CD14-positive monocyte (primary cell): Measurements from ENCODE around the gene CLDN20. TPM values are rescaled to one million over a fixed set of nuclear protein-coding genes. Genes with fewer than 3 reads are reported as not detected.

Experiments used
- DNase-seq, 3 donors: peaks; one replicate each; pipeline ENCODE4 v3.0.0-alpha.2; 2011 to 2022
- H2AFZ ChIP-seq: 2 replicates; pipeline ENCODE4 v1.6.0; 2012; ENCODE audit warnings: mild to moderate bottlenecking, low read depth, low read length, inconsistent platforms; ENCODE audit not compliant: insufficient read depth, poor library complexity, severe bottlenecking
- H3K27ac ChIP-seq, 2 donors: 1 replicate in 1 of 2; 2 replicates in 1 of 2; pipeline ENCODE4 v1.5.1; 2012 to 2013; ENCODE audit warnings: low read length in 2 of 2, control low read depth in 1 of 2, inconsistent platforms in 1 of 2, low read depth in 1 of 2, mild to moderate bottlenecking in 1 of 2
- H3K27me3 ChIP-seq, 2 donors: one replicate each; pipeline versions ENCODE4 v1.6.0 to v1.6.1; 2011 to 2013; ENCODE audit warnings: low read length in 2 of 2; ENCODE audit not compliant: control insufficient read depth in 2 of 2, insufficient read depth in 2 of 2
- H3K36me3 ChIP-seq, 2 donors: replicated peaks in 1 of 2; 1 replicate in 1 of 2; 2 replicates in 1 of 2; pipeline versions ENCODE4 v1.5.1 to v1.6.1; 2012 to 2013; ENCODE audit warnings: low read length in 2 of 2, control low read depth in 1 of 2, inconsistent platforms in 1 of 2, mild to moderate bottlenecking in 1 of 2; ENCODE audit not compliant: insufficient read depth in 2 of 2, control insufficient read depth in 1 of 2
- H3K4me1 ChIP-seq, 2 donors: 1 replicate in 1 of 2; 2 replicates in 1 of 2; pipeline versions ENCODE4 v1.5.1 to v1.6.1; 2012 to 2013; ENCODE audit warnings: low read length in 2 of 2, control low read depth in 1 of 2, inconsistent platforms in 1 of 2, mild to moderate bottlenecking in 1 of 2, moderate library complexity in 1 of 2; ENCODE audit not compliant: insufficient read depth in 2 of 2, control insufficient read depth in 1 of 2
- H3K4me2 ChIP-seq: replicated peaks from 2 replicates; pipeline ENCODE3; 2012; ENCODE audit warnings: low read length, moderate library complexity, mild to moderate bottlenecking; ENCODE audit not compliant: poor library complexity, severe bottlenecking; ENCODE audit errors: extremely low read depth
- H3K4me3 ChIP-seq, 3 experiments: fragments of 200-600 bp in 1 of 3; sonication (generic) in 1 of 3; replicated peaks in 1 of 3; 1 replicate in 2 of 3; 2 replicates in 1 of 3; pipeline ENCODE4 v1.5.1; 2011 to 2013; ENCODE audit warnings: low read length in 3 of 3, mild to moderate bottlenecking in 3 of 3, control low read depth in 2 of 3, low read depth in 2 of 3, inconsistent platforms in 1 of 3, moderate library complexity in 1 of 3
- H3K79me2 ChIP-seq: 2 replicates; pipeline ENCODE4 v1.6.0; 2012; ENCODE audit warnings: mild to moderate bottlenecking, control low read depth, inconsistent platforms, low read length, moderate library complexity; ENCODE audit not compliant: insufficient read depth
- H3K9ac ChIP-seq: 2 replicates; pipeline ENCODE4 v1.6.0; 2017; ENCODE audit warnings: low read length, mild to moderate bottlenecking; ENCODE audit not compliant: insufficient read depth, poor library complexity, severe bottlenecking
- H3K9me3 ChIP-seq, 2 donors: replicated peaks in 1 of 2; 1 replicate in 1 of 2; 2 replicates in 1 of 2; pipeline versions ENCODE4 v1.5.1 to v1.6.1; 2012 to 2013; ENCODE audit warnings: low read length in 2 of 2, control low read depth in 1 of 2; ENCODE audit not compliant: control insufficient read depth in 1 of 2, insufficient read depth in 1 of 2
- H4K20me1 ChIP-seq: 2 replicates; pipeline ENCODE4 v1.6.0; 2012; ENCODE audit warnings: mild to moderate bottlenecking, low read length, control low read depth, moderate library complexity; ENCODE audit not compliant: insufficient read depth
- H3K27ac Mint-ChIP-seq, 7 donors: one replicate each; pipeline ENCODE4 v1.8.0; 2020; ENCODE audit warnings: mild to moderate bottlenecking in 7 of 7, mixed read lengths in 7 of 7, moderate library complexity in 6 of 7, inconsistent platforms in 2 of 7
- H3K27me3 Mint-ChIP-seq, 3 donors: one replicate each; pipeline ENCODE4 v1.8.0; 2021 to 2022; ENCODE audit warnings: low read depth in 3 of 3, mild to moderate bottlenecking in 3 of 3, mixed read lengths in 3 of 3, moderate library complexity in 3 of 3, inconsistent platforms in 1 of 3
- H3K36me3 Mint-ChIP-seq, 2 donors: one replicate each; pipeline ENCODE4 v1.8.0; 2020; ENCODE audit warnings: mixed read lengths in 2 of 2, inconsistent platforms in 1 of 2, mild to moderate bottlenecking in 1 of 2
- H3K4me1 Mint-ChIP-seq: one replicate; pipeline ENCODE4 v1.8.0; 2020; ENCODE audit warnings: mild to moderate bottlenecking, mixed read lengths
- H3K4me3 Mint-ChIP-seq, 2 donors: one replicate each; pipeline ENCODE4 v1.8.0; 2020; ENCODE audit warnings: mild to moderate bottlenecking in 2 of 2, mixed read lengths in 2 of 2, moderate library complexity in 1 of 2
- H3K9me3 Mint-ChIP-seq, 7 donors: one replicate each; pipeline ENCODE4 v1.8.0; 2020 to 2022; ENCODE audit warnings: mixed read lengths in 7 of 7, mild to moderate bottlenecking in 6 of 7, moderate library complexity in 6 of 7, inconsistent platforms in 2 of 7
- WGBS: methylation state at CpG from one replicate; pipeline ENCODE4 v1.1.5; 2013; ENCODE audit warnings: missing lambda C conversion rate; ENCODE audit not compliant: insufficient coverage; 5-methylcytosine and 5-hydroxymethylcytosine counted together
- intact Hi-C, 2 donors: fragments of 100-400 bp; cut with micrococcal nuclease; formaldehyde crosslinking; loops; one replicate each; pipeline versions ENCODE4 v1.15.0 to v1.15.1; 2023
- polyA plus RNA-seq, 3 donors: library from polyadenylated mRNA; depleted of rRNA in 1 of 3; unstranded in 2 of 3; stranded (reverse) in 1 of 3; fragments of 300-500 nt in 2 of 3; fragments of >200 nt in 1 of 3; fragmentation: Illumina TruSeq in 2 of 3; gene quantifications; 1 replicate in 2 of 3; 2 replicates in 1 of 3; pipeline ENCODE4 v1.2.3, GENCODE V29; 2012 to 2021
- TF ChIP-seq, protein P1 (sequence below): fragments of 200-600 bp; IDR thresholded peaks from one replicate; pipeline ENCODE4 v1.8.0; 2022; ENCODE audit warnings: antibody characterized with exemption, mild to moderate bottlenecking

CLDN20 gene
- polyA plus RNA-seq, 3 donors = not detected

DNA sequence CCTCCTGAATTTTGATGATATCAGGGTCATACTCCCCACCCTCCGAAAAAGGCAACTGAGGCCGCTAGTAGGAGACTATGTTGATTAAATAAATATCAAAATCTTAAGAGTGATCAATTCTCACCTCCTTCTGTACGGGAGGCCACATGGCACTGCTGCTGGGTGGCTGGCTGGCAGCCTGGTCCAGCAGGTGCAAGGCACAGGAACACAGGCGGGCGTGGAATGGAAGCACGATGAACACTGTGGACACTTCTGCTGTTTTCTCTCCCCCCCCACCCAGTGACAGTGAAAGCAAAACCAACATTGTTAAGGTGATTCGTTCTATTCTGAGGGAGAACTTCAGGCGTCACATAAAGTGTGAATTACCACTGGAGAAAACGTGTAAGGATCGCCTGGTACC lies 9.7 kb upstream of the CLDN20 start:
- TF ChIP-seq, protein P1, sequence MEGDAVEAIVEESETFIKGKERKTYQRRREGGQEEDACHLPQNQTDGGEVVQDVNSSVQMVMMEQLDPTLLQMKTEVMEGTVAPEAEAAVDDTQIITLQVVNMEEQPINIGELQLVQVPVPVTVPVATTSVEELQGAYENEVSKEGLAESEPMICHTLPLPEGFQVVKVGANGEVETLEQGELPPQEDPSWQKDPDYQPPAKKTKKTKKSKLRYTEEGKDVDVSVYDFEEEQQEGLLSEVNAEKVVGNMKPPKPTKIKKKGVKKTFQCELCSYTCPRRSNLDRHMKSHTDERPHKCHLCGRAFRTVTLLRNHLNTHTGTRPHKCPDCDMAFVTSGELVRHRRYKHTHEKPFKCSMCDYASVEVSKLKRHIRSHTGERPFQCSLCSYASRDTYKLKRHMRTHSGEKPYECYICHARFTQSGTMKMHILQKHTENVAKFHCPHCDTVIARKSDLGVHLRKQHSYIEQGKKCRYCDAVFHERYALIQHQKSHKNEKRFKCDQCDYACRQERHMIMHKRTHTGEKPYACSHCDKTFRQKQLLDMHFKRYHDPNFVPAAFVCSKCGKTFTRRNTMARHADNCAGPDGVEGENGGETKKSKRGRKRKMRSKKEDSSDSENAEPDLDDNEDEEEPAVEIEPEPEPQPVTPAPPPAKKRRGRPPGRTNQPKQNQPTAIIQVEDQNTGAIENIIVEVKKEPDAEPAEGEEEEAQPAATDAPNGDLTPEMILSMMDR = no peak
- Histone ChIP-seq H3K4me3 (no peak overlapping the region), H3K79me2 (no peaks in the 10 kb centered on the region), H3K27ac (no peak overlapping the region), H3K9ac (no peak overlapping the region), H4K20me1 (no peaks in the 10 kb centered on the region), H3K9me3 (no peaks in the 10 kb centered on the region), H3K27me3 (no peaks in the 10 kb centered on the region), H3K4me1 (no peaks in the 10 kb centered on the region), H2AFZ (no peak overlapping the region), H3K36me3 (peaks cover 43 to 75% of the 10 kb centered on the region in 2 donors), H3K4me2 (no peak overlapping the region)
- Mint-ChIP-seq H3K4me1 (no peaks in the 10 kb centered on the region), H3K27ac (peak overlapping the region in 2 of 7 donors; percentile 28 to 31), H3K9me3 (no peaks in the 10 kb centered on the region), H3K27me3 (no peaks in the 10 kb centered on the region), H3K36me3 (peaks cover 52 to 59% of the 10 kb centered on the region in 2 donors), H3K4me3 (no peak overlapping the region)
- DNase-seq = no peak
- intact Hi-C loops = no loop called here
- WGBS = 100% methylated on average over 6 of the region's 10 CpGs

DNA sequence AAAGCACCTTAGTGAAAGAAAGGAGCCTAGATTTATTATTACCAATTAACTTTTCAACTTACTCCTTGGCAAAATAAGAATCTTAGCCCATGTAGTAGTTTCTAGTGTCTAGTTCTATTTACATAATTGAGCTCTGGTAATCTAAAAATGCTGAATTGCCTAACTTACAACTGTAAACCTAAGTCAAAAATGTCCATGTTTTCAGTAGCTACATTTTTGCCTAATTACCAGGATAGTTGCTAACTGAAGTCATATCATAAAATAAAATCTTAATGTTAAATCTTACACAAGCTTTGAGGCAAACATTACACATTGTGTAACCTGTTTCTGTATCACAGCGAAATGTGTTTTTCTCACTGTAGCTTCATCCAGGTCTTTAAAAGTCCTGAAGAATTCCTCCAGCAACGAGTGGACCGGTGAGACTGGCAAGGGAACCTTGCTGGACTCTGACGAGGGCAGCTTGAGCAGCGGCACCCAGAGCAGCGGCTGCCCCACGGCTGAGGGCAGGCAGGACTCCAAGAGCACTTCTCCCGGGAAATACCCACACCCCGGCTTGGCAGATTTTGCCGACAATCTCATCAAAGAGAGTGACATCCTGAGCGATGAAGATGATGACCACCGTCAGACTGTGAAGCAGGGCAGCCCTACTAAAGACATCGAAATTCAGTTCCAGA lies 7.6 kb upstream of the CLDN20 start:
- intact Hi-C loops = no loop called here
- H3K27ac Mint-ChIP-seq = peak overlapping the region in 1 of 7 donors; percentile 60

More for the DNA sequence above, 7.6 kb upstream of the CLDN20 start:
- Histone ChIP-seq H2AFZ (no peak overlapping the region), H3K9me3 (no peaks in the 10 kb centered on the region), H3K9ac (no peak overlapping the region), H3K4me2 (no peak overlapping the region), H3K27ac (no peak overlapping the region), H3K79me2 (no peaks in the 10 kb centered on the region), H3K36me3 (peaks cover 56 to 85% of the 10 kb centered on the region in 2 donors), H3K4me1 (no peaks in the 10 kb centered on the region), H3K27me3 (no peaks in the 10 kb centered on the region), H4K20me1 (no peaks in the 10 kb centered on the region), H3K4me3 (no peak overlapping the region)
- no peaks in the 10 kb centered on the region for H3K4me1 Mint-ChIP-seq
- no peak overlapping the region for H3K4me3 Mint-ChIP-seq
- no peaks in the 10 kb centered on the region for H3K9me3 Mint-ChIP-seq
- H3K27me3 Mint-ChIP-seq = no peaks in the 10 kb centered on the region
- no peak for DNase-seq
- H3K36me3 Mint-ChIP-seq = peaks cover 53 to 67% of the 10 kb centered on the region in 2 donors
- 96% methylated on average over 13 of the region's 13 CpGs for WGBS
- TF ChIP-seq, protein P1 = no peak
